K562 (cell line): ENCODE results near the gene MBNL2. TPM values are rescaled to one million over a fixed set of nuclear protein-coding genes. Genes with fewer than 3 reads are reported as not detected.

Experiments used
- FOXK2 ChIP-seq, 2 experiments: fragments of 450-650 bp; IDR thresholded peaks in 1 of 2; conservative IDR thresholded peaks in 1 of 2; 2 replicates each; pipeline ENCODE4 v1.6.1; 2016; ENCODE audit warnings: low read depth in 2 of 2, mild to moderate bottlenecking in 1 of 2
- MEF2A ChIP-seq: IDR thresholded peaks from 2 replicates; pipeline ENCODE4 v1.6.1; 2011; ENCODE audit warnings: low read depth, mild to moderate bottlenecking, low read length, moderate library complexity; ENCODE audit not compliant: control insufficient read depth
- NR2C1 ChIP-seq, 2 experiments: fragments of 450-650 bp; IDR thresholded peaks; 2 replicates each; pipeline ENCODE4 v1.6.1; 2017; ENCODE audit warnings: mild to moderate bottlenecking in 2 of 2, antibody characterized with exemption in 1 of 2, inconsistent platforms in 1 of 2, missing compliant biosample characterization in 1 of 2, missing genetic modification characterization in 1 of 2
- PTTG1 ChIP-seq: fragments of 450-650 bp; IDR thresholded peaks from 2 replicates; pipeline ENCODE4 v1.6.1; 2016; ENCODE audit warnings: low read depth, mild to moderate bottlenecking, missing genetic modification characterization, missing compliant biosample characterization
- SP1 ChIP-seq: sonication (generic); formaldehyde crosslinking; IDR thresholded peaks from 2 replicates; pipeline ENCODE4 v1.8.1; 2022; ENCODE audit warnings: mild to moderate bottlenecking, missing genetic modification reagents
- WHSC1 ChIP-seq: IDR thresholded peaks from one replicate; pipeline ENCODE4 v1.6.1; 2012; ENCODE audit warnings: low read length, control low read depth, inconsistent platforms
- ZKSCAN8 ChIP-seq: fragments of 200-800 bp; sonication (Bioruptor generic); IDR thresholded peaks from 2 replicates; pipeline ENCODE4 v1.6.1; 2016; ENCODE audit warnings: missing genetic modification characterization, missing compliant biosample characterization
- ZNF197 ChIP-seq: fragments of 200-800 bp; sonication (Bioruptor generic); IDR thresholded peaks from 2 replicates; pipeline ENCODE4 v1.6.1; 2016; ENCODE audit warnings: low read depth, missing genetic modification characterization, missing compliant biosample characterization
- ZNF232 ChIP-seq: sonication (generic); formaldehyde crosslinking; IDR thresholded peaks from 2 replicates; pipeline ENCODE4 v1.8.0; 2022; ENCODE audit warnings: mild to moderate bottlenecking, missing genetic modification reagents
- polyA plus RNA-seq, 8 experiments: library from polyadenylated mRNA; depleted of rRNA in 4 of 8; stranded (reverse) in 5 of 8; unstranded in 3 of 8; fragments of >200 nt; fragmentation: Nextera tagmentation in 2 of 8; fragmentation: Illumina TruSeq in 1 of 8; extraction: Ambion mirVana in 2 of 8; extraction: Trizol in 1 of 8; gene quantifications; 2 replicates each; pipeline versions ENCODE4 v1.2.1 to v1.2.3, GENCODE V29; 2011 to 2014; ENCODE audit warnings: inconsistent platforms in 1 of 8, missing spikeins in 1 of 8
- total RNA-seq, 7 experiments: library from RNA; depleted of rRNA in 6 of 7; stranded (reverse); fragments of >200 nt in 6 of 7; fragmentation: Illumina TruSeq in 2 of 7; extraction: Trizol in 2 of 7; gene quantifications; 2 replicates each; pipeline versions ENCODE4 v1.2.1 to v1.2.3, GENCODE V29; 2011 to 2021; ENCODE audit warnings: low replicate concordance in 1 of 7
- TF ChIP-seq, protein P1 (sequence below), 2 experiments: fragments of 200-800 bp in 1 of 2; sonication (Bioruptor generic) in 1 of 2; sonication (generic) in 1 of 2; formaldehyde crosslinking in 1 of 2; IDR thresholded peaks in 1 of 2; conservative IDR thresholded peaks in 1 of 2; 2 replicates each; pipeline versions ENCODE4 v1.5.0 to v1.6.1; 2016 to 2020; ENCODE audit warnings: missing compliant biosample characterization in 1 of 2, missing genetic modification characterization in 1 of 2, missing genetic modification reagents in 1 of 2
- TF ChIP-seq, protein P2 (sequence below): fragments of 250-450 bp; sonication (Bioruptor Pico); IDR thresholded peaks from 2 replicates; pipeline ENCODE4 v1.5.1; 2021; ENCODE audit warnings: mild to moderate bottlenecking
- TF ChIP-seq, protein P3 (sequence below): fragments of 250-450 bp; sonication (Bioruptor Pico); IDR thresholded peaks from 2 replicates; pipeline ENCODE4 v1.5.0; 2021

Gene MBNL2
- total and polyA plus RNA-seq, 9 of the 15 experiments (the other 6 are each of a cell fraction or from before 2014, with no cell fraction given): 7.0 to 24.8 (median 13.8) TPM

DNA sequence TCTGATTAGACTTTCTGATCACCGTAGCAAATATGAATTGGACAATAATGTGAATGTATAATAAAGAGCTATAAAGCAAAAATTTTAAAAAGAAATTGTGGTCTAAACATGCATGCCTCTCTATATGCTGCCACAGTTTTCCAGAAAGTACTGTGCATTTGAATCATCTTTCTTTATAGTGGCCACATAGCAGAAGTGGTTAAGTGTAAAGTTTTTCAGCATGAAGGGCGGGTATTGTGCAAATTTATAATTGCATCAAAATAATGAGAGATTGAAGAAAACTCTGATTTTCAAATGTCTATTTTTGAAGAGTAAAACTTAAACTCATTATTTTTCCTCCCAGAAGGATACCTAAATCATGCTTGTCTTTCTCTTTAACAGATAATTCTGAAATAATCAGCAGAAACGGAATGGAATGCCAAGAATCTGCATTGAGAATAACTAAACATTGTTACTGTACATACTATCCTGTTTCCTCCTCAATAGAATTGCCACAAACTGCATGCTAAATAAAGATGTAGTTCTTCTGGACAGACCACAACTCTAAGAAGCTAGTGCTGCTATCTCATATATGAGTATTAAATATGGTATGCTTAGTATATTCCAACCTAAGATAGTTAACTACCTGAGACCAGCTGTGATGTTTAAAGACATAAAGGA is 168.9 kb downstream of the MBNL2 start (continued):
- no peak for TF ChIP-seq ZNF232
- TF ChIP-seq PTTG1: no peak
- TF ChIP-seq ZKSCAN8 (CRISPR knock-in tag): no peak
- TF ChIP-seq, protein P1, sequence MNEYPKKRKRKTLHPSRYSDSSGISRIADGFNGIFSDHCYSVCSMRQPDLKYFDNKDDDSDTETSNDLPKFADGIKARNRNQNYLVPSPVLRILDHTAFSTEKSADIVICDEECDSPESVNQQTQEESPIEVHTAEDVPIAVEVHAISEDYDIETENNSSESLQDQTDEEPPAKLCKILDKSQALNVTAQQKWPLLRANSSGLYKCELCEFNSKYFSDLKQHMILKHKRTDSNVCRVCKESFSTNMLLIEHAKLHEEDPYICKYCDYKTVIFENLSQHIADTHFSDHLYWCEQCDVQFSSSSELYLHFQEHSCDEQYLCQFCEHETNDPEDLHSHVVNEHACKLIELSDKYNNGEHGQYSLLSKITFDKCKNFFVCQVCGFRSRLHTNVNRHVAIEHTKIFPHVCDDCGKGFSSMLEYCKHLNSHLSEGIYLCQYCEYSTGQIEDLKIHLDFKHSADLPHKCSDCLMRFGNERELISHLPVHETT (CRISPR knock-in tag; conservative IDR thresholded peaks at IDR 0.05 in 1 of 2, IDR thresholded peaks at IDR 0.05 in 1 of 2): no peak
- TF ChIP-seq, protein P2, sequence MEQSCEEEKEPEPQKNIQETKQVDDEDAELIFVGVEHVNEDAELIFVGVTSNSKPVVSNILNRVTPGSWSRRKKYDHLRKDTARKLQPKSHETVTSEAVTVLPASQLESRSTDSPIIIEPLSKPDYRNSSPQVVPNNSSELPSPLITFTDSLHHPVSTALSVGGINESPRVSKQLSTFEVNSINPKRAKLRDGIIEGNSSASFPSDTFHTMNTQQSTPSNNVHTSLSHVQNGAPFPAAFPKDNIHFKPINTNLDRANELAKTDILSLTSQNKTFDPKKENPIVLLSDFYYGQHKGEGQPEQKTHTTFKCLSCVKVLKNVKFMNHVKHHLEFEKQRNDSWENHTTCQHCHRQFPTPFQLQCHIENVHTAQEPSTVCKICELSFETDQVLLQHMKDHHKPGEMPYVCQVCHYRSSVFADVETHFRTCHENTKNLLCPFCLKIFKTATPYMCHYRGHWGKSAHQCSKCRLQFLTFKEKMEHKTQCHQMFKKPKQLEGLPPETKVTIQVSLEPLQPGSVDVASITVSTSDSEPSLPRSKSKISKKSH (CRISPR knock-in tag): no peak
- TF ChIP-seq, protein P3, sequence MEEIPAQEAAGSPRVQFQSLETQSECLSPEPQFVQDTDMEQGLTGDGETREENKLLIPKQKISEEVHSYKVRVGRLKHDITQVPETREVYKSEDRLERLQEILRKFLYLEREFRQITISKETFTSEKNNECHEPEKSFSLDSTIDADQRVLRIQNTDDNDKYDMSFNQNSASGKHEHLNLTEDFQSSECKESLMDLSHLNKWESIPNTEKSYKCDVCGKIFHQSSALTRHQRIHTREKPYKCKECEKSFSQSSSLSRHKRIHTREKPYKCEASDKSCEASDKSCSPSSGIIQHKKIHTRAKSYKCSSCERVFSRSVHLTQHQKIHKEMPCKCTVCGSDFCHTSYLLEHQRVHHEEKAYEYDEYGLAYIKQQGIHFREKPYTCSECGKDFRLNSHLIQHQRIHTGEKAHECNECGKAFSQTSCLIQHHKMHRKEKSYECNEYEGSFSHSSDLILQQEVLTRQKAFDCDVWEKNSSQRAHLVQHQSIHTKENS (CRISPR knock-in tag): no peak
- no peak for TF ChIP-seq ZNF197 (CRISPR knock-in tag)
- no peak for TF ChIP-seq MEF2A
- no peak for TF ChIP-seq SP1 (CRISPR knock-in tag)
- no peak for TF ChIP-seq NR2C1 (IDR thresholded peaks at IDR 0.05)
- TF ChIP-seq NR2C1 (tag; IDR thresholded peaks at IDR 0.05): no peak
- no peak for TF ChIP-seq WHSC1
- TF ChIP-seq FOXK2 (conservative IDR thresholded peaks at IDR 0.05 in 1 of 2, IDR thresholded peaks at IDR 0.05 in 1 of 2; ENCODE audit: low read depth in 2 of 2): no peak
